Measurements from ENCODE around the gene HDGF. TPM values are rescaled to one million over a fixed set of nuclear protein-coding genes. Genes with fewer than 3 reads are reported as not detected.

The HDGF gene
- total and polyA plus RNA-seq, 2 of the 8 experiments (the other 6 are each of a cell fraction or from before 2014, with no cell fraction given), result 145 to 391 TPM

DNA sequence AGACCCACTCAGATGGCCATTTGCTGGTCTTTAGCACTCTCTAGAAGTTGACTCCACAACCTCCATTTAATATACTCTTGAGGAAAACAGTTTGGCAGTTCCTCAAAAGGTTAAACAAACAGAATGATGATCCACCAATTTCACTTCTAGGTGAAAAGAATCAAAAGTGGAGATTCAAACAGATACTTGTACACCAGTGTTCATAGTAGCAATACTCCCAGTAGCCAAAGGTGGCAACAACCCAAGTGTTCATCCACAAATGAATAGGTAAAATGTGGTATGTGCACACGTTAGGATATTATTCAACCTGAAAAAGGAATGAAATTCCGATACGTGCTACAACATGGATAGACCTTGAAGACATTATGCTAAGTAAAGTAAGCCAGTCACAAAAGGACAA, 22.1 kb upstream of the HDGF start (continued):
- TF ChIP-seq, protein P1, sequence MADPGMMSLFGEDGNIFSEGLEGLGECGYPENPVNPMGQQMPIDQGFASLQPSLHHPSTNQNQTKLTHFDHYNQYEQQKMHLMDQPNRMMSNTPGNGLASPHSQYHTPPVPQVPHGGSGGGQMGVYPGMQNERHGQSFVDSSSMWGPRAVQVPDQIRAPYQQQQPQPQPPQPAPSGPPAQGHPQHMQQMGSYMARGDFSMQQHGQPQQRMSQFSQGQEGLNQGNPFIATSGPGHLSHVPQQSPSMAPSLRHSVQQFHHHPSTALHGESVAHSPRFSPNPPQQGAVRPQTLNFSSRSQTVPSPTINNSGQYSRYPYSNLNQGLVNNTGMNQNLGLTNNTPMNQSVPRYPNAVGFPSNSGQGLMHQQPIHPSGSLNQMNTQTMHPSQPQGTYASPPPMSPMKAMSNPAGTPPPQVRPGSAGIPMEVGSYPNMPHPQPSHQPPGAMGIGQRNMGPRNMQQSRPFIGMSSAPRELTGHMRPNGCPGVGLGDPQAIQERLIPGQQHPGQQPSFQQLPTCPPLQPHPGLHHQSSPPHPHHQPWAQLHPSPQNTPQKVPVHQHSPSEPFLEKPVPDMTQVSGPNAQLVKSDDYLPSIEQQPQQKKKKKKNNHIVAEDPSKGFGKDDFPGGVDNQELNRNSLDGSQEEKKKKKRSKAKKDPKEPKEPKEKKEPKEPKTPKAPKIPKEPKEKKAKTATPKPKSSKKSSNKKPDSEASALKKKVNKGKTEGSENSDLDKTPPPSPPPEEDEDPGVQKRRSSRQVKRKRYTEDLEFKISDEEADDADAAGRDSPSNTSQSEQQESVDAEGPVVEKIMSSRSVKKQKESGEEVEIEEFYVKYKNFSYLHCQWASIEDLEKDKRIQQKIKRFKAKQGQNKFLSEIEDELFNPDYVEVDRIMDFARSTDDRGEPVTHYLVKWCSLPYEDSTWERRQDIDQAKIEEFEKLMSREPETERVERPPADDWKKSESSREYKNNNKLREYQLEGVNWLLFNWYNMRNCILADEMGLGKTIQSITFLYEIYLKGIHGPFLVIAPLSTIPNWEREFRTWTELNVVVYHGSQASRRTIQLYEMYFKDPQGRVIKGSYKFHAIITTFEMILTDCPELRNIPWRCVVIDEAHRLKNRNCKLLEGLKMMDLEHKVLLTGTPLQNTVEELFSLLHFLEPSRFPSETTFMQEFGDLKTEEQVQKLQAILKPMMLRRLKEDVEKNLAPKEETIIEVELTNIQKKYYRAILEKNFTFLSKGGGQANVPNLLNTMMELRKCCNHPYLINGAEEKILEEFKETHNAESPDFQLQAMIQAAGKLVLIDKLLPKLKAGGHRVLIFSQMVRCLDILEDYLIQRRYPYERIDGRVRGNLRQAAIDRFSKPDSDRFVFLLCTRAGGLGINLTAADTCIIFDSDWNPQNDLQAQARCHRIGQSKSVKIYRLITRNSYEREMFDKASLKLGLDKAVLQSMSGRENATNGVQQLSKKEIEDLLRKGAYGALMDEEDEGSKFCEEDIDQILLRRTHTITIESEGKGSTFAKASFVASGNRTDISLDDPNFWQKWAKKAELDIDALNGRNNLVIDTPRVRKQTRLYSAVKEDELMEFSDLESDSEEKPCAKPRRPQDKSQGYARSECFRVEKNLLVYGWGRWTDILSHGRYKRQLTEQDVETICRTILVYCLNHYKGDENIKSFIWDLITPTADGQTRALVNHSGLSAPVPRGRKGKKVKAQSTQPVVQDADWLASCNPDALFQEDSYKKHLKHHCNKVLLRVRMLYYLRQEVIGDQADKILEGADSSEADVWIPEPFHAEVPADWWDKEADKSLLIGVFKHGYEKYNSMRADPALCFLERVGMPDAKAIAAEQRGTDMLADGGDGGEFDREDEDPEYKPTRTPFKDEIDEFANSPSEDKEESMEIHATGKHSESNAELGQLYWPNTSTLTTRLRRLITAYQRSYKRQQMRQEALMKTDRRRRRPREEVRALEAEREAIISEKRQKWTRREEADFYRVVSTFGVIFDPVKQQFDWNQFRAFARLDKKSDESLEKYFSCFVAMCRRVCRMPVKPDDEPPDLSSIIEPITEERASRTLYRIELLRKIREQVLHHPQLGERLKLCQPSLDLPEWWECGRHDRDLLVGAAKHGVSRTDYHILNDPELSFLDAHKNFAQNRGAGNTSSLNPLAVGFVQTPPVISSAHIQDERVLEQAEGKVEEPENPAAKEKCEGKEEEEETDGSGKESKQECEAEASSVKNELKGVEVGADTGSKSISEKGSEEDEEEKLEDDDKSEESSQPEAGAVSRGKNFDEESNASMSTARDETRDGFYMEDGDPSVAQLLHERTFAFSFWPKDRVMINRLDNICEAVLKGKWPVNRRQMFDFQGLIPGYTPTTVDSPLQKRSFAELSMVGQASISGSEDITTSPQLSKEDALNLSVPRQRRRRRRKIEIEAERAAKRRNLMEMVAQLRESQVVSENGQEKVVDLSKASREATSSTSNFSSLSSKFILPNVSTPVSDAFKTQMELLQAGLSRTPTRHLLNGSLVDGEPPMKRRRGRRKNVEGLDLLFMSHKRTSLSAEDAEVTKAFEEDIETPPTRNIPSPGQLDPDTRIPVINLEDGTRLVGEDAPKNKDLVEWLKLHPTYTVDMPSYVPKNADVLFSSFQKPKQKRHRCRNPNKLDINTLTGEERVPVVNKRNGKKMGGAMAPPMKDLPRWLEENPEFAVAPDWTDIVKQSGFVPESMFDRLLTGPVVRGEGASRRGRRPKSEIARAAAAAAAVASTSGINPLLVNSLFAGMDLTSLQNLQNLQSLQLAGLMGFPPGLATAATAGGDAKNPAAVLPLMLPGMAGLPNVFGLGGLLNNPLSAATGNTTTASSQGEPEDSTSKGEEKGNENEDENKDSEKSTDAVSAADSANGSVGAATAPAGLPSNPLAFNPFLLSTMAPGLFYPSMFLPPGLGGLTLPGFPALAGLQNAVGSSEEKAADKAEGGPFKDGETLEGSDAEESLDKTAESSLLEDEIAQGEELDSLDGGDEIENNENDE (IDR thresholded peaks at IDR 0.05; ENCODE audit: insufficient replicate concordance, low read length), result no peak
- TF ChIP-seq TAF1 (IDR thresholded peaks at IDR 0.05; ENCODE audit: low read depth, low read length), result no peak
- no peak for TF ChIP-seq KDM1A (IDR thresholded peaks at IDR 0.05; ENCODE audit: borderline replicate concordance, low read length)
- TF ChIP-seq NRF1 (IDR thresholded peaks at IDR 0.05; ENCODE audit: low read depth, low read length), result no peak
- TF ChIP-seq, protein P2, sequence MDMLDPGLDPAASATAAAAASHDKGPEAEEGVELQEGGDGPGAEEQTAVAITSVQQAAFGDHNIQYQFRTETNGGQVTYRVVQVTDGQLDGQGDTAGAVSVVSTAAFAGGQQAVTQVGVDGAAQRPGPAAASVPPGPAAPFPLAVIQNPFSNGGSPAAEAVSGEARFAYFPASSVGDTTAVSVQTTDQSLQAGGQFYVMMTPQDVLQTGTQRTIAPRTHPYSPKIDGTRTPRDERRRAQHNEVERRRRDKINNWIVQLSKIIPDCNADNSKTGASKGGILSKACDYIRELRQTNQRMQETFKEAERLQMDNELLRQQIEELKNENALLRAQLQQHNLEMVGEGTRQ (IDR thresholded peaks at IDR 0.05; ENCODE audit: low read length), result no peak
- TF ChIP-seq GTF2F1 (IDR thresholded peaks at IDR 0.05; ENCODE audit: borderline replicate concordance, low read depth, low read length), result no peak
- no peak for TF ChIP-seq YY1 (IDR thresholded peaks at IDR 0.05; ENCODE audit: low read depth, low read length)
- no peak for TF ChIP-seq SRF (IDR thresholded peaks at IDR 0.05; ENCODE audit: low read depth, low read length)

Data from H1 (cell line).